Mesothelial cell of epicardium (in vitro differentiated cells): ENCODE results near the gene ACER3. TPM values are rescaled to one million over a fixed set of nuclear protein-coding genes. Genes with fewer than 3 reads are reported as not detected.
"Not testable (repeated sequence)": the region's sequence is repeated elsewhere in the genome, so short reads cannot be mapped to it uniquely, and the experiment has no call there.

Experiments
- DNase-seq, 2 experiments: peaks; one replicate each; pipeline ENCODE4 v3.0.0; 2021; ENCODE audit warnings: low spot score in 2 of 2; ENCODE audit not compliant: unreplicated experiment in 2 of 2
- H3K27ac Mint-ChIP-seq: 2 replicates; pipeline ENCODE4 v1.8.0; 2021; ENCODE audit warnings: mixed read lengths
- H3K27me3 Mint-ChIP-seq: 2 replicates; pipeline ENCODE4 v1.8.0; 2021; ENCODE audit warnings: low read depth, mixed read lengths
- H3K36me3 Mint-ChIP-seq: 2 replicates; pipeline ENCODE4 v1.8.0; 2021; ENCODE audit warnings: mixed read lengths
- H3K4me1 Mint-ChIP-seq: 2 replicates; pipeline ENCODE4 v1.8.0; 2021; ENCODE audit warnings: mixed read lengths
- H3K4me3 Mint-ChIP-seq: 2 replicates; pipeline ENCODE4 v1.8.0; 2021; ENCODE audit warnings: mild to moderate bottlenecking, moderate library complexity, mixed read lengths
- H3K9me3 Mint-ChIP-seq: 2 replicates; pipeline ENCODE4 v1.8.0; 2021; ENCODE audit warnings: mixed read lengths
- total RNA-seq: library from RNA; stranded (reverse); gene quantifications from 3 replicates; pipeline ENCODE4 v1.2.1, GENCODE V29; 2021
- TF ChIP-seq, protein P1 (sequence below): fragments of 200-600 bp; sonication (generic); IDR thresholded peaks from one replicate; pipeline ENCODE4 v1.5.0; 2021; ENCODE audit warnings: antibody characterized with exemption; ENCODE audit not compliant: unreplicated experiment

The ACER3 gene
- total RNA-seq, 1 donor from 2014 or later = 17.5 TPM

DNA sequence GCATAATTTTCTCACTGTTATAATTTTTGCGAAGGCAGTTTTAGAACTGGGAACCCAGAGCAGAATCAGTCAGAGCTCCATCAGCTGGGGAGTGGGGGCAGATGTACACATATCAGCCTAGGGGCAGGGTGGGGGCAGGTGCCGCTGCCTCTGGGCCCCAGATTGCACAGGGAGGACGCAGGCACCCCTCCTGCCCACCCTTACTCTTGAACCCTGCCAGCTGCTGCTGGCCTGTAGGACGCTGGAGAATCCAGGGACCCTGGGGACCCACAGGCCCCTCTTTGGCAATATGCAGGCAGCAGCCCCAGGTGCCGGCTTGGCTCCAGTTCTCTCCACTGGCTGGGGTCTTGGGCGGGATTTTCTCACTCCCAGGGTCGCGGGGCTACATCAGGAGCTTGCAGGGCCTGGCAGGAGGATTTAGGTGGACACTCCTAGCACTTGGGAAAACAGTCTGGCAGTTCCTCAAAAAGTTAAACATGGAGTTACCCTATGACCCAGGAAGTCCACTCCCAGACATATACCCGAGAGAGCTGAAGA lies 197.3 kb downstream of the ACER3 start:
- peaks cover 8% of the 10 kb centered on the region for H3K9me3 Mint-ChIP-seq
- no peaks in the 10 kb centered on the region for H3K4me1 Mint-ChIP-seq
- H3K36me3 Mint-ChIP-seq = no peaks in the 10 kb centered on the region
- no peak overlapping the region for H3K27ac Mint-ChIP-seq
- DNase-seq = no peak
- TF ChIP-seq, protein P1, sequence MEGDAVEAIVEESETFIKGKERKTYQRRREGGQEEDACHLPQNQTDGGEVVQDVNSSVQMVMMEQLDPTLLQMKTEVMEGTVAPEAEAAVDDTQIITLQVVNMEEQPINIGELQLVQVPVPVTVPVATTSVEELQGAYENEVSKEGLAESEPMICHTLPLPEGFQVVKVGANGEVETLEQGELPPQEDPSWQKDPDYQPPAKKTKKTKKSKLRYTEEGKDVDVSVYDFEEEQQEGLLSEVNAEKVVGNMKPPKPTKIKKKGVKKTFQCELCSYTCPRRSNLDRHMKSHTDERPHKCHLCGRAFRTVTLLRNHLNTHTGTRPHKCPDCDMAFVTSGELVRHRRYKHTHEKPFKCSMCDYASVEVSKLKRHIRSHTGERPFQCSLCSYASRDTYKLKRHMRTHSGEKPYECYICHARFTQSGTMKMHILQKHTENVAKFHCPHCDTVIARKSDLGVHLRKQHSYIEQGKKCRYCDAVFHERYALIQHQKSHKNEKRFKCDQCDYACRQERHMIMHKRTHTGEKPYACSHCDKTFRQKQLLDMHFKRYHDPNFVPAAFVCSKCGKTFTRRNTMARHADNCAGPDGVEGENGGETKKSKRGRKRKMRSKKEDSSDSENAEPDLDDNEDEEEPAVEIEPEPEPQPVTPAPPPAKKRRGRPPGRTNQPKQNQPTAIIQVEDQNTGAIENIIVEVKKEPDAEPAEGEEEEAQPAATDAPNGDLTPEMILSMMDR = no peak
- peaks cover 2% of the 10 kb centered on the region for H3K27me3 Mint-ChIP-seq
- H3K4me3 Mint-ChIP-seq = no peak overlapping the region

DNA sequence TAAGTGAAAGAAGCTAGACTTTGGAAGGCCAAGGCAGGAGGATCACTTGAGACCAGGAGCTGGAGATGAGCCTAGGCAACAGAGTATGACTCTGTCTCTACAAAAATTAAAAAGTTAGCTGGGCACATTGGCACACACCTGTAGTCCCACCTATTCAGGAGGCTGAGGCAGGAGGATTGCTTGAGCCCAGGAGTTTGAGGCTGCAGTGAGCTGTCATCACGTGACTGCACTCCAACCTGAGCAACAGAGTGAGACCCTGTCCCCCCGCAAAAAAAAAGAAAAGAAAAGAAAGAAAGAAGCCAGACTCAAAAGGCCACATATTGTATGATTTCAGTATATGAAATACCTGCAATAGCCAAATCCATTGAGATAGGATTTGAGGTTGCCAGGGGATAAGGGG lies 198.2 kb downstream of the ACER3 start:
- no peak for DNase-seq
- Mint-ChIP-seq H3K4me1 (no peaks in the 10 kb centered on the region), H3K36me3 (no peaks in the 10 kb centered on the region)

DNA sequence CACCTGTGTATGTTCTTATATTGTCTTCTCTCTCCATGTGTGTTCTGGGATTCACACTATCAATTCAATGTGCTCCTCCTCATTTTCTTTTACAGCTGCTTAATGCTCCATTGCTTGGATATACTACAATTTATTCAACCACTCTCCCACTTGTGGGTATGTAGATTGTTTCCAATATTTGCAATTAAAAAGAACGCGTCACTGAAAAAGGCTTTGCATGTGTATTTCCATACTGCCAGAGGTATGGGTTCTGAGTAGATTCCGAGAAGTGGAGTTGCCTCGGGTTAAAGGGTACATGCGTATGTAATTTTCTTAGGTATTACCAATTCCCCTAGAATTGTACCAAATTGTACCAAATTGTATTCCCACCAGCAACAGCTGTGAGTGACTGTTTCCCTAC lies 199.1 kb downstream of the ACER3 start:
- TF ChIP-seq, protein P1 = no peak
- H3K27me3 Mint-ChIP-seq = peaks cover 2% of the 10 kb centered on the region
- no peaks in the 10 kb centered on the region for H3K4me1 Mint-ChIP-seq
- DNase-seq = no peak
- H3K27ac Mint-ChIP-seq = no peak overlapping the region
- no peak overlapping the region for H3K4me3 Mint-ChIP-seq
- no peaks in the 10 kb centered on the region for H3K36me3 Mint-ChIP-seq
- H3K9me3 Mint-ChIP-seq = peaks cover 8% of the 10 kb centered on the region

More for the DNA sequence above, 198.2 kb downstream of the ACER3 start:
- peaks cover 8% of the 10 kb centered on the region for H3K9me3 Mint-ChIP-seq
- H3K27me3 Mint-ChIP-seq = peaks cover 2% of the 10 kb centered on the region
- H3K27ac Mint-ChIP-seq = no peak overlapping the region
- TF ChIP-seq, protein P1 = no peak
- H3K4me3 Mint-ChIP-seq = no peak overlapping the region

DNA sequence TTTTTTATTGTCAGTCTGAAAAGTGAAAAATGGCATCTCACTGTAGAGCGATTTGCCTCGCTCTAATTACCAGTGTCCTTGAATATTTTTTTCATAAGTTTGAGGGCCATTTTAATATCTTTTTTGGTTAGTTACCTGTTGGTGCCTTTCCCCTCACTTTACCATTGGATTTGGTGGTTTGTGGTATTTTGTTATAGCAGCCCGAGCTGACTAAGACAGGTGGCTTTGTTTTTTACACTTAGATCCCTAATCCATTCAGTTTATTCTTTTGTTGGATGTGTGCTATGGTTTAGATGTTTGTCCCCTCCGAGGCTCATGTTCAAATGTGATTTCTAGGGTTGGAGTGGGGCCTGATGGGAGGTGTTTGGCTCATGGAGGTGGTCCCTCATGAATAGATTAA lies 199.5 kb downstream of the ACER3 start:
- no peaks in the 10 kb centered on the region for H3K36me3 Mint-ChIP-seq
- H3K27ac Mint-ChIP-seq = no peak overlapping the region
- H3K9me3 Mint-ChIP-seq = peaks cover 8% of the 10 kb centered on the region
- DNase-seq = no peak
- H3K4me3 Mint-ChIP-seq = no peak overlapping the region
- H3K27me3 Mint-ChIP-seq = peaks cover 2% of the 10 kb centered on the region
- no peaks in the 10 kb centered on the region for H3K4me1 Mint-ChIP-seq
- TF ChIP-seq, protein P1 = no peak

DNA sequence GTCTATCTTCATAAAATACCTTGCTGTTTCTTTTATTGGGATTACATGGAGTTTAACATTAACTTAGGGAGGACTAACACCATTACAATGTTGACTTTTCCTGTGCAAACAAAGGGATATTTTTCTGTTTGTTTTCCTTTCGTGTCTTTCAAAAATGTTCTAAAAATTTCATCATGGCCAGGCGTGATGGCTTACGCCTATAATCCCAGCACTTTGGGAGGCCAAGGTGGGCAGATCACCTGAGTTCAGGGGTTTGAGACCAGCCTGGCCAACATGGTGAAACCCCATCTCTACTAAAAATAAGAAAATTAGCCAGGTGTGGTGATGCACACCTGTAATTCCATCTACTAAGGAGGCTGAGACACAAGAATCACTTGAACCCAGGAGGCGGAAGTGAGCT lies 200.5 kb downstream of the ACER3 start:
- H3K4me3 Mint-ChIP-seq, DNase-seq, H3K9me3 Mint-ChIP-seq, H3K27me3 Mint-ChIP-seq, H3K4me1 Mint-ChIP-seq, H3K36me3 Mint-ChIP-seq, H3K27ac Mint-ChIP-seq: not testable (repeated sequence)

DNA sequence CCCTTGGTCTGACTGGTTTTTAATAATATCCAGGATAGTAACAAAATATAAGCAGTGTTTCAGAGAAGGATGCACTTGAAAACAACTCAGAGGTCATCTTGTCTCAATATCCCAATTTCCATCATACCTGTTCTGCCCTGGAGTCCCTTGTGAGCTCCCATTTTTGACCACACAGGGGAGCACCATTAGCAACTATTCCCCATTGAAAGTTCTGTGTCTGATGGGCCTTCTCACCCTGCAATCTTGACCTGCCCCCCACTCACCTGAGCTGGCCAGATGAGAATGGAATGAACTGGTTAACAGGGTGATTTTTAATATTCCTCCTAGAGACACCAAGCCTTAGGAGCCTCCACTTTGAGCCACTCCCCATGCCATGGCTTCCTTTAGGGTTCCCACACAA lies 202.2 kb downstream of the ACER3 start:
- TF ChIP-seq, protein P1 = no peak
- Mint-ChIP-seq H3K4me3 (no peak overlapping the region), H3K27me3 (peaks cover 2% of the 10 kb centered on the region), H3K27ac (no peak overlapping the region), H3K4me1 (peaks cover 10% of the 10 kb centered on the region), H3K36me3 (no peaks in the 10 kb centered on the region), H3K9me3 (peaks cover 4% of the 10 kb centered on the region)
- DNase-seq = no peak
